Panc1 (cell line): ENCODE measurements around the gene TMEM161A.

Experiments used
- CTCF ChIP-seq: fragments of 450-650 bp; IDR thresholded peaks from 2 replicates; pipeline ENCODE4 v1.5.1; 2017; ENCODE audit warnings: mild to moderate bottlenecking
- POLR2AphosphoS5 ChIP-seq: IDR thresholded peaks from 2 replicates; pipeline ENCODE4 v1.6.1; 2012; ENCODE audit warnings: mild to moderate bottlenecking, low read depth, low read length, moderate library complexity
- SIN3A ChIP-seq: IDR thresholded peaks from 2 replicates; pipeline ENCODE4 v1.6.1; 2012; ENCODE audit warnings: low read depth, mild to moderate bottlenecking, low read length, moderate library complexity, borderline replicate concordance; ENCODE audit not compliant: insufficient read depth

DNA sequence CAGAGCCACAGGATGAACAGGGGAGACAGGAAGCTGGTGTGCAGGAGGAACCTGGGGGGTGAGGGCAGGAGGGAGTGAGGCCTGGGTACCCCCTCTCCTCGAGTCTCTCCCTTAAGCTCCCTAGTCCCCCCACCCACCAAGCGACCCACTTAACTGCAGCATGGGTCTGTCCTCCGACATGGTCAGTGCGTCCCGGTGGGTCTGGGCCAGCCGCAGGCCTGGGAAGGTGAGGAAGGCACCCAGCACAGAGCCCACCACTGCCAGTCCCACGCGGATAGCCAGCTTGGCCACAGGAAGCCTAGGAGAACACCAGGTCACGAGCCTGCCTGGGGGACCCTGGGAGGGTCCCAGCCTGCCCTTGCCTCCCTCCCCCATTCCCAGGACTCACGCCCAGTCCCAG lies 16.9 kb downstream of the TMEM161A start:
- no peak for TF ChIP-seq CTCF
- no peak for TF ChIP-seq SIN3A
- TF ChIP-seq POLR2AphosphoS5 = no peak
